NCI-H82 treated with DMSO at 0.1 percent for 48 hours (cell line): Measurements from ENCODE around the gene HSPA8.

Source experiments
- DNase-seq: peaks from one replicate; lab custom pipeline; 2025; ENCODE audit not compliant: unreplicated experiment; lab: John Stamatoyannopoulos, UW

Gene HSPA8

DNA sequence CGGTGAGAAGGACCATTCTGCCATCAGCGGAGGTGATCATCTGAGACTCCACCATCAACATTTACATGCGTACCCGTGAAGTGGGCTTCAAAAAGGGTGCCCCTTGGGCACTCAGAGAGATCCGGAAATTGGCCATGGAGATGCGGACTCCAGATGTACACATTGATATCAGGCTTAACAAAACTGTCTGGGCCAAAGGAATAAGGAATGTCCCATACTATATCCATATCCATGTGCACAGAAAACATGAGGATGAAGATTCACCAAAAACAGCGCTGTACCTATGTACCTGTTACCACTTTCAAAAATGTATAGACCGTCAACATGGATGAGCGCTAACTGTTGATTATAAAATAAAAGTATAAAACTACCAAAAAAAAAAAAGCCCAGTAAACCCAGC, 10.8 kb downstream of the HSPA8 start:
- DNase-seq = no peak

DNA sequence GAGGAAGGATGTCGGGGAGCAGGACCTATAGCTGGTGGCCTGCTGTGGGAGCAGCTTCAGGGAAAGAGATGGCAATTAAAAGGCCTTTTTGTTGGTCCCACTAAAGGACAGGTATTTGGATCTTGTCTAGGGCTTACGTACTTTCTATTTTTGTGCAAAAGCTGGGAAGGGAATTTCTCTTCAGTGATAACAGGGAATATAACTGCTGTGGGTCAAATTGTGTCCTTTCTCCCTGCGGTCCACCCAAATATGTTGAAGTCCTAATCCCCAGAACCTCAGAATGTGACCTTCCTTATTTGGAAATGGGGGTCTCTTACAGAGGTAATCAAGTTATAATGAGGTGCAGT, 14.0 kb downstream of the HSPA8 start:
- DNase-seq = no peak

DNA sequence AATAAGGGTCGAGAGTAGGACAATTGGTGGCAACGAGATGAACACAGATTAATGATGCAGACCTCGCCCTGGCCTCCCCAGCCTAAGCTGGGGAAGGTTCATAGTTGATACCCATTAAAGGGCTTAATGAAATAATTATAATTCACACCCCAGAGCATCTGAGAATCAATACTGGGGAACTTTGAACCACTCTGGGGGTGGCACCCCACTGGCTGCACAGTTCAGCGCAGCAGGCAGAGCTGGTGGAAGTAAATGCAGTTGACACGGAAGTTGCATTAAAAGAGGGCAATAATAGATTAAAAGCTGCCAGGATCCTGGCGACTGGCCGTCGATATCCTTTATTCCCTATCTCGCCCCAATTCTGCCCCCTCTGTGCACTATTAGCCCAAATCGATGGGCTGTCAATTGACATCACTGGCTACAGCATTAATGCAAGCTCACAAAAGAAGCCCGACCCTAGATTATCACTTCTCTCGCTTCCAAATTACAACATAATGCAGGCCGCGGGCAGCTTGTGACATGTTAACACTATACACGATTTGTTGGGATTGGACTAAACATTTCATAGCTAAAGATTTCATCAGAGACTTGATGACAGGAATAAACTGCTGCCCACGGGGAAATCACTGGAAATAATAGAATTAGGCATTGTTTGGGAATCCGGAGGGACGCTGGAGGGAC, 14.5 kb downstream of the HSPA8 start:
- DNase-seq = no peak

DNA sequence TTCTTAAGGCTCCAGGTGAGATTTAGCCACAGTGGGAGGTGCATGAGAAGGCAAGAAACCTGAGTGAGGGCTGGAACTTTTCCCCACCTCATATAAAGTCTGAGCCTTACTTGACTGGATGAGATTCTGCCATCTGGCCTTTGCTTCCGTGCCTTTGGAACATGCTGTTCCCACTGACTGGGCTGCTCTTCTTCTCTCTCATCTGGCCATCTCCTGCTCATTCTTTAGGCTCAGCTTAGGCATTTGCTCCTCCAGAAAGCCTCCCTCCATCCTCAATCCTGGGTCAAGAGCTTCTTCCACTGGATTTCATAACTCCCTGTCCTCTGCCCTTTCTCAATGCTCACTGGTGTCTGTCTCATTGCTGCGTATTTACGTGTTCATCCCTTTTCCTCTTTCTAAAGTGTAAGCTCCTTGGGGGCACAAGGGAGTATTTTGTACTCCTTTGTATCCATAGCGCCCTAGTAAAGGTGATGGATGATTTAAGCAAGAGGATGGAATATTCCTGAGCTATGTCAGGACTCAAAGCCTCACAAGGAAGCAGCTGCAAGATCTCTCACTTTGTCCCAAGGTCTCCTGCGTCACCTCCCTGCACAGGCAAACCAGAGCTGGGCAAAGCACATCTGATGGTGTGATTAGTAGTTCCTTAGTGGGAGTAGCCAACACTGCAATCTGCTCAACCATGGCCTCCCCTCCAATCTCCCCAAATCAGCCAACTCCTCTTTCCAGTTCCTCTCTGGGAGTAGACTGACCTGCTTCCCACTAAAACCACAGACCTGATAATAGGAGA, 15.3 kb downstream of the HSPA8 start:
- no peak for DNase-seq

DNA sequence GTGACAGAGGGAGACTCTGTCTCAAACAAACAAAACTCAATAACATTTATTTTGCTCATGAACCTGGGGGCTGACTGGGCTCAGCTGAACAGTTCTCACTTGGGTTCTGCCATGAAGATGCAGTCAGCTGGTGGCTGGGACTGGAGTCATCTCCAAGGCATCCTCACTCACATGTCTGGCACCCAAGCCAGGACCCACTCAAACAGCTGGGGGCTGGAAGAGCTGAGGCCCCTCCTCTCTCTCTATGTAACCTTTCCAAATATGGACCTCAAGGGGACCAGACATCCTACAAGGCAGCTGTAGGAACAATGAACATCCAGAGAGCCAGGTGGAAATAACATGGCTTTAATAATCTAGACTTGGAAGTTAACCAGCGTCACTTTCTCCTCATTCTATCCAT, 16.8 kb downstream of the HSPA8 start:
- no peak for DNase-seq

DNA sequence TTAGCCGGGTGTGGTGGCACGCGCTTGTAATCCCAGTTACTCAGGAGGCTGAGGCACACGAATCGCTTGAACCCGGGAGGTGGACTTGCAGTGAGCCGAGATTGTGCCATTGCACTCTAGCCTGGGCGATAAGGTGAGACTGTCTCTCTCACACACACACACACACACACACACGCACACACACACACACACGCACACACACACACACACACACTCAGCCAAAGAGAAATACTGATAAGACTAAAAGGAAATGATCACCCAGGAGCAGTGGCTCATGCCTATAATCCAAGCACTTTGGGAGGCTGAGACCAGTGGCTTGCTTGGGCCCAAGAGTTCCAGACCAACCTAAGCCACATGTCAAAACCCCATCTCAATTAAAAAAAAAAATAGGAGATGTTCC, 20.8 kb downstream of the HSPA8 start:
- DNase-seq = no peak

DNA sequence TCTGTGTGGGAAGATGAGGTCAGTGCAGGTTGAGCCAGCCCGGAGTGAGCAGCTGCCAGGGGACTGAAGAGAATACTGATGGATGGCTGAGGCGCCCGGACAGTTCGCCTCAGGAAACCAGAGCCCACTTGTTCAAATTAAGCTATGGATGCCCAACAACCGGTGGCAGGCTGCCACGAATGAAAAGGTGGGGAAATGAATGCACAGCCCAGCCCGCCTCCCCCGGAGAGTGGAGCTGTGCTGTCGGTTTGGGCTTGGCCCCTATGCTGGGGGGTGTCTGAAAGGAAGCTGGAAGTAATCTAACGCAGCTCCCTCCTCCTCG, 21.9 kb downstream of the HSPA8 start:
- DNase-seq = no peak

DNA sequence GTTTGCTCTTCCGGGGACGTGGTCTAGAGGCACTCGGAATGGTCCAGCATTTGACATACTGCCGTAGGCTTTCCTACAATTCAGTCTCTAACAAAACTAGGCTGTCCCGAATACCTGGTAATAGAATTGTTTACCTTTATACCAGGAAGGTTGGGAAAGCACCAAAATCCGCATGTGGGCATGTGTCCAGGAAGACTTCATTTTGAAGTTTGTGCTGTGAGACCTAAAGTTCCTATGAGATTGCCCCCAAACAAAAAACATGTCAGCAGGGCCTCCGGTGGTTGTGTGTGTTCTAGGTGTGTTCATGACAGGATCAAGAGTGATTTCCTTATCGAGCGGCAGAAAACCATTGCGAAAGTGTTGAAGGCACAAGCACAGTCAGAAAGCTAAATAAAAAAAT, 26.1 kb downstream of the HSPA8 start:
- DNase-seq = no peak

DNA sequence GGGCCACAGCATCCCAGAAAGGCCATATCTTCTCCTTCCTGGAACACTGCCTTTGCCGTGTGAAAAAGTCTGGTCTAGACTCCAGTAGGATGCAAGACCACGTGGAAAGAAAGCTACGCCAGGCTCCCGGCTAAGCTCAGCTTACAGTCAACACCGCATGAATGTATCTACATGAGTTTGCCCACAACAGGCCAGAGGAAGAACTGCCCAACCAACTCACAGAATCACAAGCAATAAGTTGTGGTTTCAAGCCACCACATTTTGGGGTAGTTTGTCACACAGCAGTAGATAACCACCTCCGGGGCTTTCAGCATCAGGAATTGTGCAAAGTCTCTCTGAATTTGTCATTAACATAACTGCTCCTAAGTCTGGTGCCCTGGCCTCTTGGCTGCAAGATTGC, 27.3 kb downstream of the HSPA8 start:
- no peak for DNase-seq

DNA sequence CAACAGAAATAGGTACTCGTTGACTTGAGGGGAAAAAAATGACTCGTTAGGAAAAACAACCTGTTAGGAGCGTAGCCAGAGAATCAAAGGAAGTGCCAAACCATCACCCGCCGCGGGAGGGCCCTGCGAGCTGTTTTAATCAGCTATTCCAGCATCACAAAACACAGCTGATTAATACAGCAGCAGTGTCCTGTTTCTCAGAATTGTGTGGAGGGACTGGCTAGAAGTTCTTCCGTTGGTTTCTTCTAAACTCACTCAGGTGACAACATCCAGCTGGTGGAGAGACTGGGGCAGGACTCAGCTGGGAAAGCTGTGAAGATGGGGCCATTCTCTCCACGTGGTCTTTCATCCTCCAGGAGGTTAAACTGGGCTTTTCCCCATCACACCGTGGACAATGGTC, 28.0 kb downstream of the HSPA8 start:
- no peak for DNase-seq

DNA sequence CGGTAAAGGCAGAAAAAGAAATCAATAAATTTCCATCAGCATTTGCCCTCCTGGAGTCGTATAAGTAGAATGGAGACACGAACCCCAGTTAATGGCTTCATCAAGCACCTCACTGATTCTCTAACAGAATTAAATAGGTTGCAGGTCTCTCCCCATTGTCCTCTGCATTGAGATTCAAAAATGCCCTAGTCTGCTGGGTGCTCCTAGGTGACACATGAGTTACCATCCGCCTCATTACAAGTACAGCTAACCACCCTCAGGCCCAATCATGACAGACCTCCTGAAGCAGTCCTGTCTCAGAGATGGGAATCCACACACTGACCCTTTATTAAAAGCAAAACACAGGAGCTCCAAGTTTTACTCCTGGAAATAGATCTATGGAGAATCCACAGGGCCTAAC, 31.4 kb downstream of the HSPA8 start:
- no peak for DNase-seq

DNA sequence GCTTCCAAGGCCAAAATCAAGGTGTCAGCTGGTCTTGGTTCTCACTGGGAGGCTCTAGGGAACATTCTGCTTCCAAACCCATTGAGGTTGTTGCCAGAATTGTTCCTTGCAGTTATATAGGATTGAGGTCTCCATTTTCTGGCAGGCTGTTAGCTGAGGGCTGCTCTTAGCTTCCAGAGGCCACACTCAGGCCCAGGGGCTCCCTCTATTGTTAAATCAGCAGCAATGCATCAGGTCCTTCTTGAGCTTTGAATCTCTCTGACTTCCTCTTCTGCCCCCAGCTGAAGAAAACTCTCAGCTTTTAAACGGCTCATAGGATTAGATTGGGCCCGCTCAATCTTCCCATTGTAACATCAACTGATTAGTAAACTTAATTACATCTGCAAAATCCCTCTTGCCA, 41.0 kb downstream of the HSPA8 start:
- no peak for DNase-seq

DNA sequence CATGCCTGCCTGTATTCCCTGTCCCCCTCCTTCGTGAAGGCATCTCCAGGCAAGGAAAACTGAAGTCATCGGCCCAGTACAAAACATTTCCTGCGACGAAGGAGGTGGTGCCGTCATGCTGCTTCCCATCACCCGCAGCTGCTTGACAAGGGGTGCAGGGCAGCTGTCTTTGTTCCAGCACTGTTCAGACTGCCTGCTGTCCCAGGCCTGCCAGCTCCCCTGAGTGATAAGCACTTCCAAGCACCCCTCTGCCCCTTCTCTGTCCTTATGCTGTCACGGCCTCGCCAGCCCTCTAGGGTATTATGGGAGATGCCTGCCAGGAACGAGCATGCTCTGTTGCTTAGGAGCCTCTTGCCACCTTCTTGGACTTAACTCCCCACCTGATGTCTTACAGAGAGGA, 43.2 kb downstream of the HSPA8 start:
- DNase-seq = no peak

DNA sequence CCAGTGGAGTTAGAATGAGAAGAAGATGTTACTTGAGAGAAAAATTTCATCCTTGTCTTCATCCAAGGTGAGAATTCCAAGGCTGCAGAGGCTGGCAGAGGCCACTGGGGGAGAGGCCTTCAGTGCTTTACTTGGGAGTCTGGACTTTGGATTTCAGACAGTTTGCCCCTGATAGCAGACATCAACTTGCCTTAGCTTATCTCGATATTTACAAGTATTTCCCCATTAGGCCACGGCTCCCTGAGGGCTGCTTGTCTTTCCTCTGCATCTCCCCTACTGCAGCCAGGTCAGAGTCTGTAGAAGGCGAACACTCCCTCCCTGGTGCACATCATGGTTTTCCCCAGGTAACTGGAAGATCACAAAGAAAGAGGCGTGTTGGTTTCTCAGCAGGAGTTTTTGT, 50.4 kb downstream of the HSPA8 start:
- no peak for DNase-seq
